Measurements from ENCODE around the gene ITCH. TPM values are rescaled to one million over a fixed set of nuclear protein-coding genes. Genes with fewer than 3 reads are reported as not detected.
"Not testable (repeated sequence)": the region's sequence is repeated elsewhere in the genome, so short reads cannot be mapped to it uniquely, and the experiment has no call there.

Gene ITCH
- total RNA-seq, 1 donor from 2014 or later = 39.8 TPM

DNA sequence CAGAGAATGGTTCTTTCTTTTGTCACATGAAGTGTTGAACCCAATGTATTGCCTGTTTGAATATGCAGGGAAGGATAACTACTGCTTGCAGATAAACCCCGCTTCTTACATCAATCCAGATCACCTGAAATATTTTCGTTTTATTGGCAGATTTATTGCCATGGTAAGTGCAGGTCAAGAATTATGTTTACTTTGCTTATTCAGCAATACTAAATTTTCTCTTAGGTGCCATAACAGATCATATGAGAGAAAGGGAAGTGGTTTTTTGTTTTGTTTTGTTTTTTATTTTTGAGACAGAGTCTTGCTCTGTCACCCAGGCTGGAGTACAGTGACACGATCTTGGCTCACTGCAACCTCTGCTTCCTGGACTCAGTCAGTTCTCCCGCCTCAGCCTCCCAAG lies 116.6 kb downstream of the ITCH start:
- ATAC-seq (no peak), DNase-seq (ENCODE audit: missing footprints) (no peak)
- intact Hi-C loops (cut with DNase I) = no loop called here

DNA sequence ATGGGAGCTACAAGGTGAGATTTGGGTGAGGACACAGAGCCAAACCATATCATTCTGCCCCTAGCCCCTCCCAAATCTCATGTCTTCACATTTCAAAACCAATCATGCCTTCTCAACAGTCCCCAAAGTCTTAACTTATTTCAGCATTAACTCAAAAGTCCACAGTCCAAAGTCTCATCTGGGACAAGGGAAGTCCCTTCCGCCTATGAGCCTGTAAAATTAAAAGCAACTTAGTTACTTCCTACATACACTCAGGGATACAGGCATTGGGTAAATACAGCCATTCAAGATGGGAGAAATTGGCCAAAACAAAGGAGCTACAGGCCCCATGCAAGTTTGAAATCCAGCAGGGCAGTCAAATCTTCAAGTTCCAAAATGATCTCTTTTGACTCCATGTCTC lies 119.1 kb downstream of the ITCH start:
- ATAC-seq; DNase-seq (ENCODE audit: missing footprints); intact Hi-C loops (cut with DNase I): not testable (repeated sequence)

DNA sequence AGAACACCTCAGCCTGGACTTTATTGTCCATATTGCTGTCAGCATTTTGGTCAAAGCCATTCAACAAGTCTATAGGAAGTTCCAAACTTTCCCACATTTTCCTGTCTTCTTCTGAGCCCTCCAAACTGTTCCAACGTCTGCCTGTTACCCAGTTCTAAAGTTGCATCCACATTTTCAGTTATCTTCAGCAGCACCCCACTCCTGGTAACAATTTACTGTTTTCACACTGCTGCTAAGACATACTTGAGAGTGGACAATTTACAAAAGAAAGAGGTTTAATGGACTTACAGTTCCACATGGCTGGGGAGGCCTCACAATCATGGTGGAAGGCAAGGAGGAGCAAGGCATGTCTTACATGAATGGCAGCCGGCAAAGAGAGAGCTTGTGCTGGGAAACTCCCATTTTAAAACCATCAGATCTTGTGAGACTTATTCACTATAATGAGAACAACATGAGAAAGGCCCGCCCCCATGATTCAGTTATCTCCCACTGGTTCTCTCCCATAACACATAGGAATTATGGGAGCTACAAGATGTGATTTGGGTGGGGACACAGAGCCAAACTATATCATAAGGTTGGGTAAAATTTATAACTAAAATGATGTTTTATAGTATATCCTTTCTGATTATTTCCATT lies 120.6 kb downstream of the ITCH start:
- intact Hi-C loops (cut with DNase I); DNase-seq (ENCODE audit: missing footprints): not testable (repeated sequence)

DNA sequence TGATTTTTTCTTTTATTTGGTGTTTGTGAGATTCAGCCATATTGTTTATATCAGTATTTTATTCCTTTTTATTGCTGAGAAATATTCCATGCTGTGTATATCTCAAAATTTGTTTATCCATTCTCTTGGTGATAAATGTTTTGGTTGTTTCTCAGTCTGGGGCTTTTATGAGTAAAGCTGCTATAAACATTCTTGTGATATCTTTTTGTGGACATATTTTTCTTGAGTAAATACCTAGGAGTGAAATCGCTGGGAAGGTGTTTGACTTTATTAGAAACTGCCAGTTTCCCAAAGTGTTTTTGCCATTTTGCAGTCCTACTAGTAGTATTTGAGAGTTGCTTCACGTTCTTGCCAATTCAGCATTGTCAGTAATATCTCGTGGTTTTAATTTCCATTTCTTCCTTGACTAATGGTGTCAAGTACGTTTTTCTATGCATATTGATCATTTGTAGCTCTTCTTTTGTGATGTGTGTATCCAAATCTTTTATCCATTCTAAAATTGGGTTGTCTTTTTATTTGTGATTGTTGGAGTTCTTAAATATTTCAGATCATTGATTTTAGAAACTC lies 122.1 kb downstream of the ITCH start:
- DNase-seq (ENCODE audit: missing footprints) = no peak
- intact Hi-C loops (cut with DNase I) = no loop called here
- ATAC-seq = no peak

More for the DNA sequence above, 120.6 kb downstream of the ITCH start:
- ATAC-seq = not testable (repeated sequence)

DNA sequence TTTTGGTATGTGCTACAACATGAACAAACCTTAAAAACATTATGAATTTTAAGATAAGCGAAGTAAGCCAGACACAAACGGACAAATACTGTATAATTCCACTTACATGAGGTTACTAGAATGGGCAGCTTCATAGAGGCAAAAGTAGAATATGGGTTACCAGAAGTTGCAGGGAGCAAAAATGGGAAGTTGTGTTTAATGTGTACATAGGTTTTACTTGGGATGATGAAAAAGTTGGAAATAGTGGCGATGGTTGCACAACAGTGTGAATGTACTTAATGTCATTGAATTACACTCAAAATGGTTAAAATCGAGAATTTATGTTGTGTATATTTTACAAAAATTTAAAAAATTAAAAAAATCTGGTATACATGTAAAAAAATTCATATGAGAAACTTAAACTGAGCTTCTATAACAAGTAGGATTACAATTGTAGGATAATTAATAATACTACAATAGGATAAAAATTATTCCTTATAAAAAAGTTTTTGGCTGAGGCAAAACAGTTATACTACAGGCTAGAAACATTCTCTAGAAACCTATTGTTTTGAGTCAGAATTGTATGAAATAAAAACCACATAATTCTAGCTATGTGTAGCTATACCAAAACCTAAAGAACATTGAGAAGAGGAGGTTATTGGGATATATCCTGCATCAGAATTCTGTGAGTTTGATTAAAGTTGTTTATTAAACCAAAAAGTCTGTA lies 128.3 kb downstream of the ITCH start:
- DNase-seq (ENCODE audit: missing footprints) = no peak
- ATAC-seq = no peak
- intact Hi-C loops (cut with DNase I) = no loop called here

DNA sequence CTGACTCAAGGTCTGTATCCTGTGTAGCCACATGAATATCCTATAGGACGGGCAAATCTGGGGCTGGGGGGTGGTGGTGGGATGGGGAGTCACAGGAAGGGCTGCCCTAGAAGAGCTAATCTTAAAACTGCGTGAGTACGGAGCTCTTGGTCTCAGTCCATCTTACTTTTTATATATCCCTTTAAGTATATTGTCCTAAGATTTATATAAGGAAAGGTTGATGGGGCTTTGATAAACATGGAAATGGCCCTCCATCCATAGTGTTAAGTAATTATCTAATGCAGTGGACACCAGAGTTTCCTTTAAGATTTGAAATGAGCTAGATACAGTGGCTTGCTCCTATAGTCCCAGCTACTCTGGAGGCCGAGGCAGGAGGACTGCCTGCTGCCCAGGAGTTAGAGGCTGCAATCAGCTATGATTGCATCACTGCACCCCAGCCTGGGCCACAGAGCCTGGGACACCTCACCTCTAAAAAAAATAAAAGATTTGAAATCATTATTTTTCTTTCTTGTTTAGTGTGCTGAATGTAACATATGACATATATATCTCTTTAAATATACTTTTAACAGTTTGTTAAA lies 128.9 kb downstream of the ITCH start:
- intact Hi-C loops (cut with DNase I) = no loop called here
- DNase-seq (ENCODE audit: missing footprints) (no peak), ATAC-seq (no peak)

DNA sequence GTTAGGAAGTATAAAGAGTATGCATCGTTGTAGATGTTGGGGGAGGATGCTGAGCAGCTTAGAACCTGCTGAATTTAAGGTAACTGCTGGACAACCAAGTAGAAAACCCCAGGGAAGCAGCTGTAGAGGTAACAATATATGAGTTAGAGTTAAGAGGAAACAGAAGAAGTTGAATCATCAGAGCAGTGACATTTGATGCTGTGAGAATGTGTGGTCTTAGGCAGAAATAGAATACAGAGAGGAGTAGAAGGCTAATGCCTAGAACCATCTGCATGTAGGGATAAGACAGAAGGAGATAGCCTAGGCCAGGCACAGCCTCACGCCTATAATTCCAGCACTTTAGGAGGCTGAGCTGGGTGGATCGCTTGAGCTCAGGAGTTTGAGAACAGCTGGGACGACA lies 130.6 kb downstream of the ITCH start:
- no peak for ATAC-seq
- intact Hi-C loops (cut with DNase I) = no loop called here
- no peak for DNase-seq (ENCODE audit: missing footprints)

DNA sequence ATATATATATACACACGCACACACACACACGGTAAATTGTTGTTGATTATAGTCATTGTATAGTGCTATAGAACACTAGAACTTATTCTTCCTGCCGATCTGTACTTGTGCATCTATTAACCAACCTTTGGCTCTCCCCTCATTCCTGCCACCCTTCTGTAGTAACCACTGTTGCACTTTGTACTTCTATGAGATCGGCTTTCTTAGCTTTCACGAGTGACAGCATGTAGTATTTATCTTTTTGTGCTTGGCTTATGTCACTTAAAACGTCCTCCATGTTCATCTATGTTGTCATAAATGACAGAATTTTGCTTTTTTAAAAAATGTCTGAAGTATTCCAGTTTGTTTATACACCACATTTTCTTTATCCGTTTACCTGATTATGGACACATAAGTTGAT lies 132.2 kb downstream of the ITCH start:
- DNase-seq (ENCODE audit: missing footprints) = no peak
- no peak for ATAC-seq
- intact Hi-C loops (cut with DNase I) = no loop called here

DNA sequence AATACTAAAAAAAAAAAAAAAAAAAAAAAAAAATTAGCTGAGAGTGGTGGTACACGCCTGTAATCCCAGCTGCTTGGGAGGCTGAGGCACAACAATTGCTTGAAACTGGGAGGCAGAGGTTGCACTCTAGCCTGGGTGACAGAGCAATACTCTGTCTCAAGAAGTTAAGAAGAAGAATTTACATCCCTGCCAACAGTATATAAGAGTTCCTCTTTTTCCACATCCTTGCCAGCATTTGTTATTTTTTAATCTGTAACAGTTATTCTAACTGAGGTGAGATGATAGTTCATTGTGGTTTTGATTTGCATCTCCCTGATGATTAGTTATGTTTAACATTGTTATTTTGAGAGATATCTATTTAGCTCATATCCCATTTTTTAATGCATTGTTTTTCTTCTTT lies 132.8 kb downstream of the ITCH start:
- intact Hi-C loops (cut with DNase I) = no loop called here
- ATAC-seq = no peak
- no peak for DNase-seq (ENCODE audit: missing footprints)

DNA sequence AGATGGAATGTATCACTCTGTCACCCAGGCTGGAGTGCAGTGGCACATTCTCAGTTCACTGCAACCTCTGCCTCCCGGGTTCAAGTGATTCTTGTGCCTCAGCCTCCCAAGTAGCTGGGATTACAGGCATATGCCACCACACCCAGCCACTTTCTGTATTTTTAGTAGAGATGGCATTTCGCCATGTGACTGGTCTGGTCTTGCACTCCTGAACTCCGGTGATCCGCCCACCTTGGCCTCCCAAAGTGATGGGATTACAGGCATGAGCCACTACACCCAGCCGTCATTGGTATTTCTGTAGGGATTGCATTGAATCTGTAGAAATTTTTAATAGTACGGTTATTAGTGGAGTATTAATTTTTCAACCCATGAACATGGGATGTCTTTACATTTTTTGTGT lies 134.5 kb downstream of the ITCH start:
- intact Hi-C loops (cut with DNase I); ATAC-seq; DNase-seq (ENCODE audit: missing footprints): not testable (repeated sequence)

DNA sequence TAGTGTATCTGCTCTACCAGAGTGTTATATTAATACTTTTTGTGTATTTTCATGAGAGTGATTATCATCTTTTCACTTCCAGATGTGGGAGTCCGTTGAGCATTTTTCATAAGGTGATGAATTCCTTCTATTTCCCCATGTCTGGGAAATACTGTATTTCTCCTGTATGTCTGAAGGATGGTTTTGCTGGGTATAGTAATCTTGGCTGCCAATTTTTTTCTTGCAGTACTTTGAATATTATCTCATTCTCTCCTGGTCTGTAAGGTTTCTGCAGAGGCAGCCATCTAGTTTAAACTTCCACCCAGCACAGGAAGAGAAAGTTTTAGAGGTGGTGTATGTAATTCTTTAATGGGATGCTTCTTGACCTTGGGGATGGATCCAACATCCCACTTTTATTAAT lies 137.8 kb downstream of the ITCH start:
- intact Hi-C loops (cut with DNase I) = no loop called here
- DNase-seq (ENCODE audit: missing footprints) = no peak

DNA sequence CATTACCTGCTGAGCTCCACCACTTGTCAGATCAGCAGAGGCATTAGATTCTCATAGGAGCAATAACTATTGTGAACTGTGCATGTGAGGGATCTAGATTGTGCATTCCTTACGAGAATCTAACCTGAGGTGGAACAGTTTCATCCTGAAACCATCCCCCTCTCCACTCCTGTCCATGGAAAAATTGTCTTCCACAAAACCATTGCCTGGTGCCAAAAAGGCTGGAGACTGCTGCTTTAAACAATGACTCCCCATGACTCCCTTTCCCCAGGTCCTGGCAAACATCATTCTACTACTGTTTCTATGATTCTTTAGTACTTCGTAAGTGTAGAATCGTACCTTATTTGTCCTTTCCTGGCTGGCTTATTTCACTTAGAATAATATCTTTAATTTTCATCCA lies 143.4 kb downstream of the ITCH start:
- intact Hi-C loops (cut with DNase I) = no loop called here
- ATAC-seq = no peak
- DNase-seq (ENCODE audit: missing footprints) = no peak

More for the DNA sequence above, 137.8 kb downstream of the ITCH start:
- ATAC-seq = no peak

DNA sequence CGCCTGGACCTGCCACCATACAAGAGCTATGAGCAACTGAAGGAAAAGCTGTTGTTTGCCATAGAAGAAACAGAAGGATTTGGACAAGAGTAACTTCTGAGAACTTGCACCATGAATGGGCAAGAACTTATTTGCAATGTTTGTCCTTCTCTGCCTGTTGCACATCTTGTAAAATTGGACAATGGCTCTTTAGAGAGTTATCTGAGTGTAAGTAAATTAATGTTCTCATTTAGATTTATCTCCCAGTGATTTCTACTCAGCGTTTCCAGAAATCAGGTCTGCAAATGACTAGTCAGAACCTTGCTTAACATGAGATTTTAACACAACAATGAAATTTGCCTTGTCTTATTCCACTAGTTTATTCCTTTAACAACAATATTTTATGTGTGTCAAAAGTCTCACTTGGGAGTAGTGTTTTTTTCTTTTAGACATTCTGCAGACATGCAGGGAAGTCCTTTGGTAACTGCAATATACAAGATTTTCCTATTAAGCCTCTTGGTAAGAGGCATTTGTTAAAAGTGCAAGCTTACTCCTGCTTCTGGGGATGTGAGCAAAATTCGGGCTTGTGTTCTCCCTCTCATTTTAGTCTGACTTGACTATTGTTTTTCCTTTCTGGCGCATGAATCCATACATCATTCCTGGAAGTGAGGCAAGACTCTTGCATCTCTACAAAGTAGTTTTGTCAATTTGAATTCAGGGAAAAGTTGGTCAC lies 144.8 kb downstream of the ITCH start:
- intact Hi-C loops (cut with DNase I) = no loop called here
- no peak for ATAC-seq
- DNase-seq (ENCODE audit: missing footprints) = no peak

DNA sequence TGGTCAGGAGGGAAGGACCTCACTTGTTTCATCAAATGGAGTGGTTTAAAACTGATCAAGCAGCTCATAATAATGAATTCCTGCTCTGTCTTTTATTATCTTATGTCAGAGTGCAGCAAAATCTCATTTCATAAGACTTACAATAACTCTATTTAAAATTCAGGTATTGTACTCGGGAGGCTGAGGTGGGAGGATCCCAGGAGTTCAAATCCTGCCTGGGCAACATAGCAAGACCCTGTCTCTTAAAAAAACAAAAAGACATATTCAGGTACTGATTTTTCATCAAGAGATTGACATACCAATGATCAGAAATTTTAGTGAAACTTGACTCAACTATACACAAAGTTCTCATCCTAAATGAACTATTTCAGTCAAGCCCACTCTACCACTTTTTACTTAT lies 147.5 kb downstream of the ITCH start:
- intact Hi-C loops (cut with DNase I) = no loop called here

DNA sequence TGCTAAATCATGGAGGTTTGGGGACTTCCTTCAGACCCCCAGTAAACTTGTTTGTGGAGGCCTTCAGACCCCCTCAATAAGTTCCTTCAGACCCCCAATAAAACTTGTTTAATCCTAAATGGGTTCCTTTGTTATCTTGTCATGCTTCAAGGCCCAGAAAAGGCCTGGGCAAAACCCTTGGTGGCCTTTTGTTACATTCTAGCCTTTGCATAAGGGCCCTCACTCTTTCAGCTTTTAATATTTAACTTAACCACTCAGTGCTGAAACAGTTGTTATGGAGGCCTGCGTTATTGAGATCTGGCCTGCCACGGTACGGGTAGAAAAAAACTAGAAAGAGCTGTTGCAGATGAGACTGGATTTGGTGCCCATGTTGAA lies 148.8 kb downstream of the ITCH start:
- ATAC-seq (no peak), DNase-seq (ENCODE audit: missing footprints) (no peak)
- intact Hi-C loops (cut with DNase I) = no loop called here

More for the DNA sequence above, 147.5 kb downstream of the ITCH start:
- DNase-seq (ENCODE audit: missing footprints) = no peak
- no peak for ATAC-seq

DNA sequence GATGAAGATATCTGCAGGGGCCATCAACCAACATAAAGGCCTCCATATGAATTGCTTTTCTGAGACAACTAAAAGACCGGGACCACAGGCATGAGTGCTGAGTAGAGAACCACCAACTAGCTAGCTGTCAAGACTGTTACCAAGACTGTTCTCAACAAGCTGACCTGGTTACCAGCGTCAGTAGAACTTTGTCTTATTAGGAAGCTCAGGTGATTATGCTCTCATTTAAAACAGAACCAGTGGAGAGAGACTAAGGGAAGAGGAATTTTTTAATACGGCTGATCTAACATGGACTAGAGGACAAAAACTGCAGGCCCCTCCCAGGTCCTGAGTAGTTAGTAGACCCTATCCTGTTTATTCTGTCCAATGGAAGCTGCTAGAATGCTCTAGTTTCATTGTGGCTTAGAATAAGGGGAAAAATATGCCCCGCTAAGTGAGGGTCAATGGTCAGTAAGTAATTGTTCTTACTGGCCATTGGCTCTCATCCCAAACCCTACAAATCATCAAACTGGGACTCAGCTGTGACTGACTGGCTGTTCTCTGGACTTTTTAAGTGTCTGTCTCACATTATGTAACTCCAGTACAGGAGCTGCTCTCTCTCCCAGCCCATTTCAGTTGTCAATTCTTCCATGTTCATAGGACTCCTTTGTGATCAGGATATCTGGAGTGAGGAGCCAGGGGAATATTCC lies 149.3 kb downstream of the ITCH start:
- DNase-seq (ENCODE audit: missing footprints) = no peak
- intact Hi-C loops (cut with DNase I) = no loop called here
- no peak for ATAC-seq

DNA sequence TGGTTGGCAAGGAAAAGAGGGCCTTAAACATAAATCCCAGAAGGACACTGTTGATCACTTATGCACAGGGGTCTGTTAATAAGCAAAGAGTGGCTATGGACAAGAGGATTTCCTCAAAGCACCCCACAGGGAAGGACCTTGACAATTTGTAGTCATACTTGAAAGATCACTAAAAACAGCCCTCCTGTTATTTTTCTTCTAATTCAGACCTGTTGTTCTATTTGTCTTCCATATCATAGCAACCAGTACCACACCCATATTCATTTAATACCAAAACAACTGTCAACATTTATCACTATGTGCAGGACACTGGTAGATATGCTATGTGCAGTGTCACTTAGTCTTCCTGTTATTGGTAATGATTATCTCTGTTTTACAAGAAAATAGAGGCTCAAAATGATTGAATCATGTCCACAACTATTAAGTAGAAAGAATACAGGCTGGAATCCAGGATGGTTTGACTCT lies 149.9 kb downstream of the ITCH start:
- intact Hi-C loops (cut with DNase I) = no loop called here
- DNase-seq (ENCODE audit: missing footprints) (no peak), ATAC-seq (no peak)

DNA sequence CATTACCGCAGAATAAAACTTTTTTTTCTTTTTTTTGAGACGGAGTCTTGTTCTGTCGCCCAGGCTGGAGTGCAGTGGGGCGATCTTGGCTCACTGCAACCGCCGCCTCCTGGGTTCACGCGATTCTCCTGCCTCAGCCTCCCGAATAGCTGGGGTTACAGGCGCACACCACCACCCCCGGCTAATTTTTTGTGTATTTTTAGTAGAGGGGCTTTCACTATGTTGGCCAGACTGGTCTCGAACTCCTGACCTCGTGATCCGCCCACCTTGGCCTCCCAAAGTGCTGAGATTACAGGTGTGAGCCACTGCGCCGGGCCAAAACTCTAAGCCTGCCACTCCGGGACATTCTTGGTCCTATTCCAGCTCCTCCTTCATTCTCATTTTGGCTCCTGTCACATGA lies 151.0 kb downstream of the ITCH start:
- intact Hi-C loops (cut with DNase I); DNase-seq (ENCODE audit: missing footprints); ATAC-seq: not testable (repeated sequence)
